ENCODE measurements around the gene MAGI1. TPM values are rescaled to one million over a fixed set of nuclear protein-coding genes. Genes with fewer than 3 reads are reported as not detected.
"Not testable (repeated sequence)": the region's sequence is repeated elsewhere in the genome, so short reads cannot be mapped to it uniquely, and the experiment has no call there.

MAGI1 gene
- total RNA-seq, 1 donor: 13.0 TPM

DNA sequence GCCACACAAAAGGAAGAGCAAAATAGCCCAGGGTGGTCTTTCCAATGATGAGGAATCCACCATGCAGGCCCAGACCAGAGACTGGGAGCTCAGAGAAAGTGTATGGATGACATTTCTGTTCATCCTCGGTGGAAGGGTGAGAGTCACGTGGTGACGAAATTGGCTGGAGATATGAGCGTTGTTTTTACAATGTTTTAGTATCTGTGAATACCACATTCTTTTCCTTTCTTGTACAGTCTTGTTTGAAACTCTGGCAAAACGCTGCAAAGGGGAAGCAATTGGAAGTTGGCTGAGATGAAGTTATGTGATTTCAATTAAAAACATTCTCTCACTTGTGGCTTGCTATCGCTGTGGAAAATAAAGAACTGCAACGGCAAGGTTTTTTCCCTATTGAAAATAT lies 137.5 kb downstream of the MAGI1 start:
- peak; percentile 35 for DNase-seq (ENCODE audit: low read depth)
- H3K4me3 ChIP-seq (ENCODE audit: low read depth, low read length): no peak overlapping the region
- TF ChIP-seq CTCF (IDR thresholded peaks at IDR 0.05; ENCODE audit: insufficient read depth, low read length): no peak

DNA sequence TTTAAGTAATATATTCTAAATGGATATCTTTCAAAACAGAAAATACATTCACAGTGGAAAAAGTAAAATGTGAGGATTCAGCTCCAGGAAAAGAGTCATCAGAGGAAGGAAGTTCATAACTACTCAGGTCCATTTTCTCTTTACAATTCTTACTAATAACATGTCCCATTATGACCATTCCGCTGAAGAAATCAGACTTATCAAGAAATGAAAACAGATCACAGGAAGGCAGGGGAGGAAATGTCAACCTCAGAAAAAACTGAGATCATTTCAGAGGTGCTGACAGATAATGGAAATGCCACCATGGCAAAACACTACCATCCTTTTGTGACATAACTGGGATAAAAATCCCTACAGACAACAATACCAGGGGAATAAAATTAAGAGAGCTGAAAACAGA lies 139.5 kb downstream of the MAGI1 start:
- no peak overlapping the region for H3K4me3 ChIP-seq (ENCODE audit: low read depth, low read length)
- TF ChIP-seq CTCF (IDR thresholded peaks at IDR 0.05; ENCODE audit: insufficient read depth, low read length): no peak
- DNase-seq (ENCODE audit: low read depth): no peak

DNA sequence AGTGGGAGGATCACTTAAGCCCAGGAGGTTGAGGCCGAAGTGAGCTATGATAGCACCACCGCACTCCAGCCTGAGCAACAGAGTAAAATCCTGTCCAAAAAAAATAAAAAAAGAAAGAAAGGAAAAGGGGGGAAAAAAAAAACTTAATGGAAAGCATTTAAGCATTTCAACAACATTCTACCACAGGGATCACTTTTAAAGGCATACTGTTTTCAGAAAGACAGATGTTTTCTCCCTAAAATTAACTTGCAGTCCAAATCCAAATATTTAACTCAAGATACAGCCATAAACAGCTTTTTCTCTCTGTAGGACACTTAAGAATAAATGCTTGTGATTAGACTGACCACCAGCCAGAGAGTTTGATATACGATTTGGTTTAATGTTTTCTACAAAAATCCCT lies 141.0 kb downstream of the MAGI1 start:
- no peak for DNase-seq (ENCODE audit: low read depth)
- no peak overlapping the region for H3K4me3 ChIP-seq (ENCODE audit: low read depth, low read length)
- TF ChIP-seq CTCF (IDR thresholded peaks at IDR 0.05; ENCODE audit: insufficient read depth, low read length): no peak

- TF ChIP-seq CTCF (IDR thresholded peaks at IDR 0.05; ENCODE audit: insufficient read depth, low read length): no peak
- DNase-seq (ENCODE audit: low read depth): no peak
- H3K4me3 ChIP-seq (ENCODE audit: low read depth, low read length): no peak overlapping the region
Measured at GRCh38 chr3:65896321-65896720, 142.4 kb downstream of the MAGI1 start.

DNA sequence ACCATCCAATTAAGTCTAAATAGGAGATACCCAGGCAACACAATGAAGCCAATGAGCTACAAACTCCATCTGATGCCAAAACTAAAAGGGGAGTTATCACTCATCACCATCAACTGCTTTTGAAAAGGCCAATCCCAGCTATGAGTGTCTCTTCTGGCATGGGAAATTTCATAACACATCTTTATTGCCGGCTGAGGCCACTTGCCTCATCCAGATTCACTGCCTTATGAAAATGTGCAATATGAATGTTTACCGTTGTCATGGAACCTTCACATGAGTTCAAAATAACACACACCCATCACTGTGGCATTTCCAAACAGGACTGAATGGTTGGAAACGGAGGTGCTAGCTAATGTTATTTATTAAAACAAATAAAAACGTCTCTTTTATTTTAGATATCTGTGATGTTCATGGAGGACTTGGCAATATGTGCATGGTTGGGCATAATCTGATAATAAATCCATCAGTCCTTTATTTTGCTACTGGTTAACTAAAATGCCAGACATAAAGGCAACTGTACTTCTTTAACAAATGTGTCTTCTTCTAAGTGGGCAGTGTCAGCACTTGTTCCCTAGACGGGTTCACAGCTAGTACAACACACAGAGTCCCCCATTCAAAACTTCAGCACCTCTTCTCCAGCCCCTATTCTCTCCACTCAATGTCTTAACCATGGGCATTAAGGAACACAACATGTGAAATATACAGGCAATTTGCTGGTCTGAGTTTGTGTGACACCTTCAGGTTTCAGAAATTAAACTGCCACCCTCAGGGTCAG lies 143.9 kb downstream of the MAGI1 start:
- peak; percentile 65 for DNase-seq (ENCODE audit: low read depth)
- H3K4me3 ChIP-seq (ENCODE audit: low read depth, low read length): no peak overlapping the region
- TF ChIP-seq CTCF (IDR thresholded peaks at IDR 0.05; ENCODE audit: insufficient read depth, low read length): no peak

GRCh38 chr3:65894126-65894525 lies 144.6 kb downstream of the MAGI1 start:
- no peak for TF ChIP-seq CTCF (IDR thresholded peaks at IDR 0.05; ENCODE audit: insufficient read depth, low read length)

DNA sequence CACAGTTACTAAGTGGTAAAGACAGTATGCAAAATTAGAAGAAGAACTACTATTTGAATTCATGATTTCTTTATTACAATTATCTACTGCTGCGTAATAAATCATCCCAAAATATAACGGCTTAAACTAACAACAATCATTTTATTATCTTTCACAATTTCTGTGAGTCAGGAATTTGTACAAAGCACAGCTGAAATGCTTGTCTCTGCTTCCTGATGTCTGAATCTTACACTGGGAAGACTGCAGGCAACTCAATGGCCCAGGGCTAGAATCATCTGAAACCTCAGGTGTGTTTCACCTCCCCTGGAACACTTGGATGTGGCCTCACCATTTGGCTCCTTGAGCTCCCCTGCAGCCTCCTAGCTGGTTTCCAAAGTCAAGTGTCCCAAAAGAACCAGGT lies 145.1 kb downstream of the MAGI1 start:
- H3K4me3 ChIP-seq (ENCODE audit: low read depth, low read length): no peak overlapping the region
- no peak for DNase-seq (ENCODE audit: low read depth)
- no peak for TF ChIP-seq CTCF (IDR thresholded peaks at IDR 0.05; ENCODE audit: insufficient read depth, low read length)

More at GRCh38 chr3:65894126-65894525, 144.6 kb downstream of the MAGI1 start:
- DNase-seq (ENCODE audit: low read depth): no peak
- H3K4me3 ChIP-seq (ENCODE audit: low read depth, low read length): no peak overlapping the region

GRCh38 chr3:65891477-65891876 lies 147.2 kb downstream of the MAGI1 start:
- not testable (repeated sequence) for H3K4me3 ChIP-seq (ENCODE audit: low read depth, low read length); DNase-seq (ENCODE audit: low read depth)
